Measurements from ENCODE around the gene COL6A6. TPM values are rescaled to one million over a fixed set of nuclear protein-coding genes. Genes with fewer than 3 reads are reported as not detected.

The COL6A6 gene
- total RNA-seq, 2 donors from 2014 or later = 0.57 TPM; not detected in 1

- intact Hi-C loops (cut with DNase I) = no loop called here
- Histone ChIP-seq H3K9me3 (no peaks in the 10 kb centered on the region), H3K36me3 (no peaks in the 10 kb centered on the region), H3K4me3 (no peak overlapping the region), H3K27me3 (replicated peaks; ENCODE audit: insufficient read depth) (no peaks in the 10 kb centered on the region), H3K27ac (no peak overlapping the region), H3K4me1 (replicated peaks) (no peaks in the 10 kb centered on the region)
- no peak for DNase-seq (ENCODE audit: low spot score)
- 59% methylated on average over 1 of the region's 1 CpG for WGBS
- TF ChIP-seq, protein P1, sequence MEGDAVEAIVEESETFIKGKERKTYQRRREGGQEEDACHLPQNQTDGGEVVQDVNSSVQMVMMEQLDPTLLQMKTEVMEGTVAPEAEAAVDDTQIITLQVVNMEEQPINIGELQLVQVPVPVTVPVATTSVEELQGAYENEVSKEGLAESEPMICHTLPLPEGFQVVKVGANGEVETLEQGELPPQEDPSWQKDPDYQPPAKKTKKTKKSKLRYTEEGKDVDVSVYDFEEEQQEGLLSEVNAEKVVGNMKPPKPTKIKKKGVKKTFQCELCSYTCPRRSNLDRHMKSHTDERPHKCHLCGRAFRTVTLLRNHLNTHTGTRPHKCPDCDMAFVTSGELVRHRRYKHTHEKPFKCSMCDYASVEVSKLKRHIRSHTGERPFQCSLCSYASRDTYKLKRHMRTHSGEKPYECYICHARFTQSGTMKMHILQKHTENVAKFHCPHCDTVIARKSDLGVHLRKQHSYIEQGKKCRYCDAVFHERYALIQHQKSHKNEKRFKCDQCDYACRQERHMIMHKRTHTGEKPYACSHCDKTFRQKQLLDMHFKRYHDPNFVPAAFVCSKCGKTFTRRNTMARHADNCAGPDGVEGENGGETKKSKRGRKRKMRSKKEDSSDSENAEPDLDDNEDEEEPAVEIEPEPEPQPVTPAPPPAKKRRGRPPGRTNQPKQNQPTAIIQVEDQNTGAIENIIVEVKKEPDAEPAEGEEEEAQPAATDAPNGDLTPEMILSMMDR (IDR thresholded peaks at IDR 0.05) = no peak
- TF ChIP-seq POLR2AphosphoS5 (IDR thresholded peaks at IDR 0.05) (no peak), POLR2A (IDR thresholded peaks at IDR 0.05) (no peak)
Measured at GRCh38 chr3:130488288-130488687, 28.7 kb upstream of the COL6A6 start.

GRCh38 chr3:130488769-130489450 lies 28.1 kb upstream of the COL6A6 start:
- no peak for DNase-seq (ENCODE audit: low spot score)
- no peaks in the 10 kb centered on the region for H3K9me3 ChIP-seq
- H3K36me3 ChIP-seq = no peaks in the 10 kb centered on the region
- H3K4me1 ChIP-seq (replicated peaks) = no peaks in the 10 kb centered on the region
- WGBS = 66% methylated on average over 2 of the region's 2 CpGs
- H3K27me3 ChIP-seq (replicated peaks; ENCODE audit: insufficient read depth) = no peaks in the 10 kb centered on the region
- no peak overlapping the region for H3K4me3 ChIP-seq
- intact Hi-C loops (cut with DNase I) = no loop called here
- H3K27ac ChIP-seq = no peak overlapping the region
- TF ChIP-seq, protein P1 (IDR thresholded peaks at IDR 0.05) = no peak
- no peak for TF ChIP-seq POLR2AphosphoS5 (IDR thresholded peaks at IDR 0.05)

DNA sequence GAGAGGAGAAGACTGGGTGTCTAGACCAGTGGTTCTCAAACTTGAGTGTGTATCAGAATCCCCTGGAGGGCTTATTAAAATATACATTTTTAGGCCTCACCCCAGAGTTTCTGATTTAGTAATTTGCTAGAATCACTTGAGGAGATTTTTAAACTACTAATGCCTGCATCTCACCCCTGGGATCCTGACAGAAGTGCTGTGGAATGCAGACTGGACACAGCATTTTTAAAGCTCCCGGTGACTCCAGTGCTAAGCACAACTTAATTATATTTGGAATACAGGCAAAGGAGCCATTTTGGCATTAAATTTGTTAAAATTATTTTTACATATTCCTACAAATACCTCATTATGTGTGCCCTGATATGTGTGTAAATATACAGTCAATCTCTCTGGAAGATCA lies 26.7 kb upstream of the COL6A6 start:
- WGBS = 58% methylated on average over 1 of the region's 1 CpG
- no peak for DNase-seq (ENCODE audit: low spot score)

GRCh38 chr3:130491431-130491830 lies 25.5 kb upstream of the COL6A6 start:
- H3K4me3 ChIP-seq = no peak overlapping the region
- no peaks in the 10 kb centered on the region for H3K4me1 ChIP-seq (replicated peaks)
- no peak for DNase-seq (ENCODE audit: low spot score)
- intact Hi-C loops (cut with DNase I) = no loop called here
- H3K27me3 ChIP-seq (replicated peaks; ENCODE audit: insufficient read depth) = no peaks in the 10 kb centered on the region
- H3K36me3 ChIP-seq = no peaks in the 10 kb centered on the region
- TF ChIP-seq POLR2A (IDR thresholded peaks at IDR 0.05) (no peak), POLR2AphosphoS5 (IDR thresholded peaks at IDR 0.05) (no peak)
- TF ChIP-seq, protein P1 (IDR thresholded peaks at IDR 0.05) = no peak
- WGBS = 65% methylated on average over 6 of the region's 6 CpGs
- no peak overlapping the region for H3K27ac ChIP-seq
- no peaks in the 10 kb centered on the region for H3K9me3 ChIP-seq

More for the DNA sequence above, 26.7 kb upstream of the COL6A6 start:
- Histone ChIP-seq H3K4me1 (replicated peaks) (no peaks in the 10 kb centered on the region), H3K27ac (no peak overlapping the region), H3K9me3 (no peaks in the 10 kb centered on the region), H3K36me3 (no peaks in the 10 kb centered on the region), H3K27me3 (replicated peaks; ENCODE audit: insufficient read depth) (no peaks in the 10 kb centered on the region), H3K4me3 (no peak overlapping the region)
- intact Hi-C loops (cut with DNase I) = no loop called here
- no peak for TF ChIP-seq POLR2AphosphoS5 (IDR thresholded peaks at IDR 0.05)
- no peak for TF ChIP-seq POLR2A (IDR thresholded peaks at IDR 0.05)
- TF ChIP-seq, protein P1 (IDR thresholded peaks at IDR 0.05) = no peak

GRCh38 chr3:130504701-130505100 lies 12.3 kb upstream of the COL6A6 start:
- Histone ChIP-seq H3K27me3 (replicated peaks; ENCODE audit: insufficient read depth) (no peaks in the 10 kb centered on the region), H3K9me3 (no peaks in the 10 kb centered on the region), H3K4me3 (no peak overlapping the region), H3K36me3 (no peaks in the 10 kb centered on the region), H3K27ac (no peak overlapping the region), H3K4me1 (replicated peaks) (no peaks in the 10 kb centered on the region)
- DNase-seq (ENCODE audit: low spot score) = no peak
- WGBS = 86% methylated on average over 2 of the region's 2 CpGs
- intact Hi-C loops (cut with DNase I) = no loop called here
- TF ChIP-seq POLR2A (IDR thresholded peaks at IDR 0.05) = no peak
- TF ChIP-seq POLR2AphosphoS5 (IDR thresholded peaks at IDR 0.05) = no peak
- TF ChIP-seq, protein P1 (IDR thresholded peaks at IDR 0.05) = no peak

Data from prostate gland (tissue), 2 donors.